ENCODE data around the gene CD72.

DNA sequence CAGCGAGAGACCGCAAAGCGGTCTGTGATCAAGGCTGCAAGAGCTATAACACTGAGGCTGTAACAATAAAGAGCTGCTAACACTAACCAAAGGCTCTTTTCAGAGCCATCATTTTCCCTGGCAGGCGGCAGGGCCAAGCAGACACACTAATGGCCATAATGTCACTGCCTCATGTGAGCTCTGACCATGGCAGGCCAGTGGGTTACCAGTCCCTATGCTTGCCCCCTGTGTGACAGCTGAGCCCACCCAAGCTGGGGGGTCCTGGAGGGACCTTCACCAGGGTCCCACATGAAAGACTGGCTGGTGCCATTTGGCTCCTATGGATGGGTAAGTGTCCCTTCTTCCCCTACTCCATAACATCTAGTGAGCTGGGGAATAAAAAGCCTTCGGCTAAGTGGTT, 42.7 kb downstream of the CD72 start:
- TF ChIP-seq CTCF (IDR thresholded peaks at IDR 0.05; ENCODE audit: low read depth, low read length) (no peak), MYC (IDR thresholded peaks at IDR 0.05; ENCODE audit: low read depth, low read length) (no peak), POLR2A (IDR thresholded peaks at IDR 0.05; ENCODE audit: extremely low read depth, insufficient read length) (no peak)
- TF ChIP-seq, protein P1, sequence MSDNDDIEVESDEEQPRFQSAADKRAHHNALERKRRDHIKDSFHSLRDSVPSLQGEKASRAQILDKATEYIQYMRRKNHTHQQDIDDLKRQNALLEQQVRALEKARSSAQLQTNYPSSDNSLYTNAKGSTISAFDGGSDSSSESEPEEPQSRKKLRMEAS (IDR thresholded peaks at IDR 0.05; ENCODE audit: low read depth, low read length), result no peak

All from NB4 (cell line).